ENCODE measurements around the gene SLC29A1.

GRCh38 chr6:44188819-44189218 is 34.6 kb upstream of the SLC29A1 start:
- TF ChIP-seq, protein P1, sequence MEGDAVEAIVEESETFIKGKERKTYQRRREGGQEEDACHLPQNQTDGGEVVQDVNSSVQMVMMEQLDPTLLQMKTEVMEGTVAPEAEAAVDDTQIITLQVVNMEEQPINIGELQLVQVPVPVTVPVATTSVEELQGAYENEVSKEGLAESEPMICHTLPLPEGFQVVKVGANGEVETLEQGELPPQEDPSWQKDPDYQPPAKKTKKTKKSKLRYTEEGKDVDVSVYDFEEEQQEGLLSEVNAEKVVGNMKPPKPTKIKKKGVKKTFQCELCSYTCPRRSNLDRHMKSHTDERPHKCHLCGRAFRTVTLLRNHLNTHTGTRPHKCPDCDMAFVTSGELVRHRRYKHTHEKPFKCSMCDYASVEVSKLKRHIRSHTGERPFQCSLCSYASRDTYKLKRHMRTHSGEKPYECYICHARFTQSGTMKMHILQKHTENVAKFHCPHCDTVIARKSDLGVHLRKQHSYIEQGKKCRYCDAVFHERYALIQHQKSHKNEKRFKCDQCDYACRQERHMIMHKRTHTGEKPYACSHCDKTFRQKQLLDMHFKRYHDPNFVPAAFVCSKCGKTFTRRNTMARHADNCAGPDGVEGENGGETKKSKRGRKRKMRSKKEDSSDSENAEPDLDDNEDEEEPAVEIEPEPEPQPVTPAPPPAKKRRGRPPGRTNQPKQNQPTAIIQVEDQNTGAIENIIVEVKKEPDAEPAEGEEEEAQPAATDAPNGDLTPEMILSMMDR (IDR thresholded peaks at IDR 0.05), result no peak
- no peak for TF ChIP-seq POLR2A (IDR thresholded peaks at IDR 0.05)
